HepG2 (cell line): Measurements from ENCODE around the gene RAP2A. TPM values are rescaled to one million over a fixed set of nuclear protein-coding genes. Genes with fewer than 3 reads are reported as not detected.

Source experiments
- CEBPB ChIP-seq: IDR thresholded peaks from 2 replicates; pipeline ENCODE4 v1.6.1; 2011; ENCODE audit warnings: low read depth, low read length, improper control_type of control experiment, borderline replicate concordance
- EZH2 ChIP-seq: conservative IDR thresholded peaks from 2 replicates; pipeline ENCODE4 v1.6.1; 2012; ENCODE audit warnings: mild to moderate bottlenecking, low read depth, low read length, moderate library complexity
- FOXA1 ChIP-seq, 2 experiments: fragments of 450-650 bp in 1 of 2; sonication (generic) in 1 of 2; formaldehyde crosslinking in 1 of 2; IDR thresholded peaks; 2 replicates each; pipeline versions ENCODE4 v1.4.0 to v1.6.1; 2016 to 2020; ENCODE audit warnings: missing genetic modification reagents in 1 of 2
- GABPA ChIP-seq, 2 experiments: IDR thresholded peaks; 2 replicates each; pipeline ENCODE4 v1.6.1; 2011 to 2016; ENCODE audit warnings: low read depth in 2 of 2, low read length in 1 of 2, missing biosample characterization in 1 of 2, missing genetic modification characterization in 1 of 2
- HNF1B ChIP-seq: sonication (generic); formaldehyde crosslinking; IDR thresholded peaks from 2 replicates; pipeline ENCODE4 v1.5.1; 2020; ENCODE audit warnings: mild to moderate bottlenecking, moderate library complexity, missing genetic modification reagents
- IRF2 ChIP-seq: IDR thresholded peaks from 2 replicates; pipeline ENCODE4 v1.6.1; 2018; ENCODE audit warnings: missing genetic modification reagents, missing compliant biosample characterization
- IRX3 ChIP-seq: sonication (generic); formaldehyde crosslinking; IDR thresholded peaks from 2 replicates; pipeline ENCODE4 v1.8.1; 2023; ENCODE audit warnings: mild to moderate bottlenecking, low read depth, missing genetic modification reagents, borderline replicate concordance
- MTF1 ChIP-seq: sonication (generic); formaldehyde crosslinking; IDR thresholded peaks from 2 replicates; pipeline ENCODE4 v1.5.0; 2020; ENCODE audit warnings: missing genetic modification reagents
- SMAD1 ChIP-seq: sonication (generic); formaldehyde crosslinking; IDR thresholded peaks from 2 replicates; pipeline ENCODE4 v1.4.0; 2020; ENCODE audit warnings: missing genetic modification reagents, low read depth, mild to moderate bottlenecking, borderline replicate concordance
- SMARCC2 ChIP-seq: fragments of 450-650 bp; IDR thresholded peaks from 2 replicates; pipeline ENCODE4 v1.6.1; 2017; ENCODE audit warnings: antibody characterized with exemption, mild to moderate bottlenecking
- SMARCE1 ChIP-seq: fragments of 450-650 bp; IDR thresholded peaks from 2 replicates; pipeline ENCODE4 v1.6.1; 2017; ENCODE audit warnings: borderline replicate concordance
- ZC3H4 ChIP-seq: sonication (generic); formaldehyde crosslinking; IDR thresholded peaks from 2 replicates; pipeline ENCODE4 v1.4.0; 2020; ENCODE audit warnings: missing genetic modification reagents, borderline replicate concordance
- ZNF274 ChIP-seq: sonication (generic); formaldehyde crosslinking; IDR thresholded peaks from 2 replicates; pipeline ENCODE4 v1.5.1; 2020; ENCODE audit warnings: mild to moderate bottlenecking, missing genetic modification reagents
- ZNF790 ChIP-seq: sonication (generic); formaldehyde crosslinking; IDR thresholded peaks from 2 replicates; pipeline ENCODE4 v1.8.0; 2022; ENCODE audit warnings: missing genetic modification reagents, mild to moderate bottlenecking, borderline replicate concordance
- ZNF891 ChIP-seq: sonication (generic); formaldehyde crosslinking; IDR thresholded peaks from 2 replicates; pipeline ENCODE4 v1.5.0; 2020; ENCODE audit warnings: mild to moderate bottlenecking, missing genetic modification reagents
- polyA plus RNA-seq, 8 experiments: library from polyadenylated mRNA; depleted of rRNA in 3 of 8; stranded (reverse) in 7 of 8; unstranded in 1 of 8; fragments of >200 nt; fragmentation: Illumina TruSeq in 4 of 8; extraction: Trizol in 4 of 8; gene quantifications; 2 replicates each; pipeline versions ENCODE4 v1.2.1 to v1.2.3, GENCODE V29; 2011 to 2016; ENCODE audit warnings: low read depth in 4 of 8, missing spikeins in 1 of 8, mixed read lengths in 1 of 8; ENCODE audit not compliant: insufficient read depth in 1 of 8
- total RNA-seq, 5 experiments: library from RNA; depleted of rRNA; stranded (reverse); fragments of >200 nt; fragmentation: Illumina TruSeq; extraction: Trizol; gene quantifications; 2 replicates each; pipeline ENCODE4 v1.2.3, GENCODE V29; 2016; ENCODE audit warnings: low read depth in 1 of 5
- TF ChIP-seq, protein P1 (sequence below): sonication (generic); formaldehyde crosslinking; IDR thresholded peaks from 2 replicates; pipeline ENCODE4 v1.4.0; 2020; ENCODE audit warnings: missing genetic modification reagents, mild to moderate bottlenecking, borderline replicate concordance
- TF ChIP-seq, protein P2 (sequence below): sonication (generic); formaldehyde crosslinking; IDR thresholded peaks from 2 replicates; pipeline ENCODE4 v1.9.0; 2021; ENCODE audit warnings: missing genetic modification reagents, borderline replicate concordance
- TF ChIP-seq, protein P3 (sequence below): IDR thresholded peaks from 2 replicates; pipeline ENCODE4 v1.6.1; 2016; ENCODE audit warnings: mild to moderate bottlenecking, missing biosample characterization, missing genetic modification reagents
- TF ChIP-seq, protein P4 (sequence below): fragments of 450-650 bp; IDR thresholded peaks from 2 replicates; pipeline ENCODE4 v1.6.1; 2017; ENCODE audit warnings: mild to moderate bottlenecking

The RAP2A gene
- total and polyA plus RNA-seq, 2 of the 13 experiments (the other 11 are each of a cell fraction or from before 2014, with no cell fraction given) = 9.9 to 23.1 TPM

- TF ChIP-seq, protein P1, sequence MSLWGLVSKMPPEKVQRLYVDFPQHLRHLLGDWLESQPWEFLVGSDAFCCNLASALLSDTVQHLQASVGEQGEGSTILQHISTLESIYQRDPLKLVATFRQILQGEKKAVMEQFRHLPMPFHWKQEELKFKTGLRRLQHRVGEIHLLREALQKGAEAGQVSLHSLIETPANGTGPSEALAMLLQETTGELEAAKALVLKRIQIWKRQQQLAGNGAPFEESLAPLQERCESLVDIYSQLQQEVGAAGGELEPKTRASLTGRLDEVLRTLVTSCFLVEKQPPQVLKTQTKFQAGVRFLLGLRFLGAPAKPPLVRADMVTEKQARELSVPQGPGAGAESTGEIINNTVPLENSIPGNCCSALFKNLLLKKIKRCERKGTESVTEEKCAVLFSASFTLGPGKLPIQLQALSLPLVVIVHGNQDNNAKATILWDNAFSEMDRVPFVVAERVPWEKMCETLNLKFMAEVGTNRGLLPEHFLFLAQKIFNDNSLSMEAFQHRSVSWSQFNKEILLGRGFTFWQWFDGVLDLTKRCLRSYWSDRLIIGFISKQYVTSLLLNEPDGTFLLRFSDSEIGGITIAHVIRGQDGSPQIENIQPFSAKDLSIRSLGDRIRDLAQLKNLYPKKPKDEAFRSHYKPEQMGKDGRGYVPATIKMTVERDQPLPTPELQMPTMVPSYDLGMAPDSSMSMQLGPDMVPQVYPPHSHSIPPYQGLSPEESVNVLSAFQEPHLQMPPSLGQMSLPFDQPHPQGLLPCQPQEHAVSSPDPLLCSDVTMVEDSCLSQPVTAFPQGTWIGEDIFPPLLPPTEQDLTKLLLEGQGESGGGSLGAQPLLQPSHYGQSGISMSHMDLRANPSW = no peak
- TF ChIP-seq SMAD1 (CRISPR knock-in tag) = no peak
- no peak for TF ChIP-seq GABPA (IDR thresholded peaks at IDR 0.05; ENCODE audit: low read depth, low read length)
- no peak for TF ChIP-seq GABPA (CRISPR knock-in tag; IDR thresholded peaks at IDR 0.05; ENCODE audit: low read depth)
- no peak for TF ChIP-seq SMARCE1
- TF ChIP-seq, protein P2, sequence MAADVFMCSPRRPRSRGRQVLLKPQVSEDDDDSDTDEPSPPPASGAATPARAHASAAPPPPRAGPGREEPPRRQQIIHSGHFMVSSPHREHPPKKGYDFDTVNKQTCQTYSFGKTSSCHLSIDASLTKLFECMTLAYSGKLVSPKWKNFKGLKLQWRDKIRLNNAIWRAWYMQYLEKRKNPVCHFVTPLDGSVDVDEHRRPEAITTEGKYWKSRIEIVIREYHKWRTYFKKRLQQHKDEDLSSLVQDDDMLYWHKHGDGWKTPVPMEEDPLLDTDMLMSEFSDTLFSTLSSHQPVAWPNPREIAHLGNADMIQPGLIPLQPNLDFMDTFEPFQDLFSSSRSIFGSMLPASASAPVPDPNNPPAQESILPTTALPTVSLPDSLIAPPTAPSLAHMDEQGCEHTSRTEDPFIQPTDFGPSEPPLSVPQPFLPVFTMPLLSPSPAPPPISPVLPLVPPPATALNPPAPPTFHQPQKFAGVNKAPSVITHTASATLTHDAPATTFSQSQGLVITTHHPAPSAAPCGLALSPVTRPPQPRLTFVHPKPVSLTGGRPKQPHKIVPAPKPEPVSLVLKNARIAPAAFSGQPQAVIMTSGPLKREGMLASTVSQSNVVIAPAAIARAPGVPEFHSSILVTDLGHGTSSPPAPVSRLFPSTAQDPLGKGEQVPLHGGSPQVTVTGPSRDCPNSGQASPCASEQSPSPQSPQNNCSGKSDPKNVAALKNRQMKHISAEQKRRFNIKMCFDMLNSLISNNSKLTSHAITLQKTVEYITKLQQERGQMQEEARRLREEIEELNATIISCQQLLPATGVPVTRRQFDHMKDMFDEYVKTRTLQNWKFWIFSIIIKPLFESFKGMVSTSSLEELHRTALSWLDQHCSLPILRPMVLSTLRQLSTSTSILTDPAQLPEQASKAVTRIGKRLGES (CRISPR knock-in tag) = no peak
- TF ChIP-seq, protein P3, sequence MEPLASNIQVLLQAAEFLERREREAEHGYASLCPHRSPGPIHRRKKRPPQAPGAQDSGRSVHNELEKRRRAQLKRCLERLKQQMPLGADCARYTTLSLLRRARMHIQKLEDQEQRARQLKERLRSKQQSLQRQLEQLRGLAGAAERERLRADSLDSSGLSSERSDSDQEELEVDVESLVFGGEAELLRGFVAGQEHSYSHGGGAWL (CRISPR knock-in tag) = no peak
- TF ChIP-seq, protein P4, sequence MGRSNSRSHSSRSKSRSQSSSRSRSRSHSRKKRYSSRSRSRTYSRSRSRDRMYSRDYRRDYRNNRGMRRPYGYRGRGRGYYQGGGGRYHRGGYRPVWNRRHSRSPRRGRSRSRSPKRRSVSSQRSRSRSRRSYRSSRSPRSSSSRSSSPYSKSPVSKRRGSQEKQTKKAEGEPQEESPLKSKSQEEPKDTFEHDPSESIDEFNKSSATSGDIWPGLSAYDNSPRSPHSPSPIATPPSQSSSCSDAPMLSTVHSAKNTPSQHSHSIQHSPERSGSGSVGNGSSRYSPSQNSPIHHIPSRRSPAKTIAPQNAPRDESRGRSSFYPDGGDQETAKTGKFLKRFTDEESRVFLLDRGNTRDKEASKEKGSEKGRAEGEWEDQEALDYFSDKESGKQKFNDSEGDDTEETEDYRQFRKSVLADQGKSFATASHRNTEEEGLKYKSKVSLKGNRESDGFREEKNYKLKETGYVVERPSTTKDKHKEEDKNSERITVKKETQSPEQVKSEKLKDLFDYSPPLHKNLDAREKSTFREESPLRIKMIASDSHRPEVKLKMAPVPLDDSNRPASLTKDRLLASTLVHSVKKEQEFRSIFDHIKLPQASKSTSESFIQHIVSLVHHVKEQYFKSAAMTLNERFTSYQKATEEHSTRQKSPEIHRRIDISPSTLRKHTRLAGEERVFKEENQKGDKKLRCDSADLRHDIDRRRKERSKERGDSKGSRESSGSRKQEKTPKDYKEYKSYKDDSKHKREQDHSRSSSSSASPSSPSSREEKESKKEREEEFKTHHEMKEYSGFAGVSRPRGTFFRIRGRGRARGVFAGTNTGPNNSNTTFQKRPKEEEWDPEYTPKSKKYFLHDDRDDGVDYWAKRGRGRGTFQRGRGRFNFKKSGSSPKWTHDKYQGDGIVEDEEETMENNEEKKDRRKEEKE = no peak
- TF ChIP-seq MTF1 (CRISPR knock-in tag) = no peak
- no peak for TF ChIP-seq SMARCC2
- no peak for TF ChIP-seq IRF2
- no peak for TF ChIP-seq ZNF274 (CRISPR knock-in tag)
- TF ChIP-seq IRX3 (CRISPR knock-in tag) = no peak
- no peak for TF ChIP-seq ZNF790 (CRISPR knock-in tag)
- TF ChIP-seq EZH2 = no peak
- no peak for TF ChIP-seq HNF1B (CRISPR knock-in tag)
- no peak for TF ChIP-seq FOXA1 (IDR thresholded peaks at IDR 0.05)
- no peak for TF ChIP-seq FOXA1 (CRISPR knock-in tag; IDR thresholded peaks at IDR 0.05)
- TF ChIP-seq ZNF891 (CRISPR knock-in tag) = no peak
- TF ChIP-seq ZC3H4 (CRISPR knock-in tag) = no peak
- no peak for TF ChIP-seq CEBPB
These were observed 1.6 kb upstream of the RAP2A start (continued) for GRCh38 chr13:97432232-97432916.
